Measurements from ENCODE around the gene FCSK. TPM values are rescaled to one million over a fixed set of nuclear protein-coding genes. Genes with fewer than 3 reads are reported as not detected.

Gene FCSK
- total and polyA plus RNA-seq, 2 of the 13 experiments (the other 11 are each of a cell fraction or from before 2014, with no cell fraction given): 9.1 to 19.2 TPM

GRCh38 chr16:70470927-70471341, 16.5 kb downstream of the FCSK start (continued):
- TF ChIP-seq NR1H2 (CRISPR knock-in tag; IDR thresholded peaks at IDR 0.05; ENCODE audit: borderline replicate concordance, low read depth): no peak
- peak; percentile 93 for TF ChIP-seq ZBTB38 (CRISPR knock-in tag; IDR thresholded peaks at IDR 0.05)
- no peak for TF ChIP-seq HOXD1 (CRISPR knock-in tag; IDR thresholded peaks at IDR 0.05)
- TF ChIP-seq SRSF9 (IDR thresholded peaks at IDR 0.05; ENCODE audit: borderline replicate concordance, insufficient read depth, low read depth, low read length, poor library complexity, severe bottlenecking): no peak
- TF ChIP-seq ZNF432 (CRISPR knock-in tag; IDR thresholded peaks at IDR 0.05; ENCODE audit: borderline replicate concordance): no peak
- no peak for TF ChIP-seq FOXA1 (IDR thresholded peaks at IDR 0.05)
- TF ChIP-seq FOXA1 (CRISPR knock-in tag; IDR thresholded peaks at IDR 0.05): no peak
- TF ChIP-seq ZNF841 (CRISPR knock-in tag; IDR thresholded peaks at IDR 0.05; ENCODE audit: borderline replicate concordance): no peak
- TF ChIP-seq, protein P1, sequence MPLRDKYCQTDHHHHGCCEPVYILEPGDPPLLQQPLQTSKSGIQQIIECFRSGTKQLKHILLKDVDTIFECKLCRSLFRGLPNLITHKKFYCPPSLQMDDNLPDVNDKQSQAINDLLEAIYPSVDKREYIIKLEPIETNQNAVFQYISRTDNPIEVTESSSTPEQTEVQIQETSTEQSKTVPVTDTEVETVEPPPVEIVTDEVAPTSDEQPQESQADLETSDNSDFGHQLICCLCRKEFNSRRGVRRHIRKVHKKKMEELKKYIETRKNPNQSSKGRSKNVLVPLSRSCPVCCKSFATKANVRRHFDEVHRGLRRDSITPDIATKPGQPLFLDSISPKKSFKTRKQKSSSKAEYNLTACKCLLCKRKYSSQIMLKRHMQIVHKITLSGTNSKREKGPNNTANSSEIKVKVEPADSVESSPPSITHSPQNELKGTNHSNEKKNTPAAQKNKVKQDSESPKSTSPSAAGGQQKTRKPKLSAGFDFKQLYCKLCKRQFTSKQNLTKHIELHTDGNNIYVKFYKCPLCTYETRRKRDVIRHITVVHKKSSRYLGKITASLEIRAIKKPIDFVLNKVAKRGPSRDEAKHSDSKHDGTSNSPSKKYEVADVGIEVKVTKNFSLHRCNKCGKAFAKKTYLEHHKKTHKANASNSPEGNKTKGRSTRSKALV (CRISPR knock-in tag; IDR thresholded peaks at IDR 0.05): no peak
- no peak for TF ChIP-seq SP5 (CRISPR knock-in tag; IDR thresholded peaks at IDR 0.05; ENCODE audit: borderline replicate concordance, low read depth)
- no peak for TF ChIP-seq KDM3A (CRISPR knock-in tag; IDR thresholded peaks at IDR 0.05; ENCODE audit: low read depth)
- TF ChIP-seq ZNF251 (CRISPR knock-in tag; IDR thresholded peaks at IDR 0.05): no peak
- no peak for TF ChIP-seq ZNF496 (CRISPR knock-in tag; IDR thresholded peaks at IDR 0.05; ENCODE audit: insufficient replicate concordance)
- TF ChIP-seq POLR2G (IDR thresholded peaks at IDR 0.05; ENCODE audit: low read depth, low read length): no peak
- no peak for TF ChIP-seq RFXANK (CRISPR knock-in tag; IDR thresholded peaks at IDR 0.05)
- no peak for TF ChIP-seq EP300 (IDR thresholded peaks at IDR 0.05; ENCODE audit: low read depth in 2 of 2, low read length in 2 of 2)
- no peak for TF ChIP-seq EP300 (CRISPR knock-in tag; IDR thresholded peaks at IDR 0.05; ENCODE audit: borderline replicate concordance)
- no peak for TF ChIP-seq ZHX2 (IDR thresholded peaks at IDR 0.05; ENCODE audit: low read depth)
- TF ChIP-seq ZHX2 (CRISPR knock-in tag; IDR thresholded peaks at IDR 0.05; ENCODE audit: borderline replicate concordance): no peak
- TF ChIP-seq HMG20B (CRISPR knock-in tag; conservative IDR thresholded peaks at IDR 0.05): no peak
- TF ChIP-seq CREM (IDR thresholded peaks at IDR 0.05): no peak
- no peak for TF ChIP-seq CREM (CRISPR knock-in tag; IDR thresholded peaks at IDR 0.05)
- TF ChIP-seq FOXC1 (CRISPR knock-in tag; IDR thresholded peaks at IDR 0.05; ENCODE audit: borderline replicate concordance): no peak
- no peak for TF ChIP-seq POLR2AphosphoS5 (IDR thresholded peaks at IDR 0.05; ENCODE audit: low read depth, low read length)
- TF ChIP-seq ZNF577 (CRISPR knock-in tag; IDR thresholded peaks at IDR 0.05; ENCODE audit: borderline replicate concordance, low read depth): no peak
- TF ChIP-seq SALL2 (CRISPR knock-in tag; IDR thresholded peaks at IDR 0.05): 0 out of 2 replicates have a peak, but pooled peaks have one; percentile 60

Measured in HepG2 (cell line).